ENCODE measurements around the gene NDFIP2.

GRCh38 chr13:79479882-79480281 lies 1.1 kb upstream of the NDFIP2 start:
- TF ChIP-seq CTCF (IDR thresholded peaks at IDR 0.05) (no peak), USF2 (CRISPR knock-in tag; IDR thresholded peaks at IDR 0.05) (no peak), ATF1 (CRISPR knock-in tag; IDR thresholded peaks at IDR 0.05) (no peak), MAX (CRISPR knock-in tag; IDR thresholded peaks at IDR 0.05) (no peak)

Measured in WTC11 (cell line).